Astrocyte (in vitro differentiated cells and primary cell): ENCODE measurements around the gene ATPAF2. TPM values are rescaled to one million over a fixed set of nuclear protein-coding genes. Genes with fewer than 3 reads are reported as not detected.

Experiments
- DNase-seq: peaks from one replicate; pipeline ENCODE4 v3.0.0-alpha.2; 2010; ENCODE audit warnings: low read depth
- FAIRE-seq: peaks from 2 replicates; lab custom pipeline; 2011; peaks lifted over from hg19 to GRCh38; lab: Jason Lieb, UNC
- H2AFZ ChIP-seq: 2 replicates; pipeline ENCODE4 v1.6.0; 2012; ENCODE audit warnings: low read depth, low read length, inconsistent platforms
- H3K27ac ChIP-seq: 2 replicates; pipeline ENCODE4 v1.5.1; 2011; ENCODE audit warnings: low read depth, low read length, inconsistent platforms
- H3K27me3 ChIP-seq: 2 replicates; pipeline ENCODE4 v1.6.0; 2011; ENCODE audit warnings: low read length, inconsistent platforms; ENCODE audit not compliant: insufficient read depth
- H3K36me3 ChIP-seq: 2 replicates; pipeline ENCODE4 v1.5.1; 2011; ENCODE audit warnings: low read length, inconsistent platforms; ENCODE audit not compliant: insufficient read depth
- H3K4me1 ChIP-seq: 2 replicates; pipeline ENCODE4 v1.5.1; 2011; ENCODE audit warnings: low read length, inconsistent platforms; ENCODE audit not compliant: insufficient read depth
- H3K4me2 ChIP-seq: 2 replicates; pipeline ENCODE4 v1.6.0; 2012; ENCODE audit warnings: low read length, inconsistent platforms
- H3K4me3 ChIP-seq: 2 replicates; pipeline ENCODE4 v1.5.1; 2011; ENCODE audit warnings: low read depth, mild to moderate bottlenecking, low read length, inconsistent platforms; ENCODE audit not compliant: insufficient read depth
- H3K79me2 ChIP-seq: 2 replicates; pipeline ENCODE4 v1.6.0; 2012; ENCODE audit warnings: mild to moderate bottlenecking, low read length, inconsistent platforms; ENCODE audit not compliant: insufficient read depth
- H3K9ac ChIP-seq: 2 replicates; pipeline ENCODE4 v1.6.0; 2012; ENCODE audit warnings: mild to moderate bottlenecking, low read length, inconsistent platforms
- H3K9me3 ChIP-seq: 2 replicates; pipeline ENCODE4 v1.5.1; 2012; ENCODE audit warnings: low read depth, mild to moderate bottlenecking, low read length, inconsistent platforms; ENCODE audit not compliant: insufficient read depth
- H4K20me1 ChIP-seq: 2 replicates; pipeline ENCODE4 v1.6.0; 2012; ENCODE audit warnings: low read length, inconsistent platforms; ENCODE audit not compliant: insufficient read depth
- H3K27ac Mint-ChIP-seq: one replicate; pipeline ENCODE4 v1.8.0; 2021; ENCODE audit warnings: mild to moderate bottlenecking, mixed read lengths; ENCODE audit not compliant: unreplicated experiment
- H3K27me3 Mint-ChIP-seq: one replicate; pipeline ENCODE4 v1.8.0; 2021; ENCODE audit warnings: low read depth, mixed read lengths; ENCODE audit not compliant: unreplicated experiment
- H3K36me3 Mint-ChIP-seq: one replicate; pipeline ENCODE4 v1.8.0; 2021; ENCODE audit warnings: low read depth, mixed read lengths; ENCODE audit not compliant: unreplicated experiment
- H3K4me1 Mint-ChIP-seq: one replicate; pipeline ENCODE4 v1.8.0; 2021; ENCODE audit warnings: low read depth, mixed read lengths; ENCODE audit not compliant: unreplicated experiment
- H3K4me3 Mint-ChIP-seq: one replicate; pipeline ENCODE4 v1.8.0; 2021; ENCODE audit warnings: mild to moderate bottlenecking, moderate library complexity, mixed read lengths; ENCODE audit not compliant: unreplicated experiment
- H3K9me3 Mint-ChIP-seq: one replicate; pipeline ENCODE4 v1.8.0; 2021; ENCODE audit warnings: mild to moderate bottlenecking, mixed read lengths; ENCODE audit not compliant: unreplicated experiment
- EZH2 ChIP-seq: IDR thresholded peaks from 2 replicates; pipeline ENCODE4 v1.6.1; 2012; ENCODE audit warnings: mild to moderate bottlenecking, low read length, inconsistent platforms; ENCODE audit not compliant: insufficient read depth
- total RNA-seq: library from RNA; stranded (reverse); gene quantifications from 2 replicates; pipeline ENCODE4 v1.2.1, GENCODE V29; 2021
- TF ChIP-seq, protein P1 (sequence below): IDR thresholded peaks from 2 replicates; pipeline ENCODE4 v1.5.1; 2011; ENCODE audit warnings: low read depth, mild to moderate bottlenecking, inconsistent platforms, low read length, moderate library complexity; ENCODE audit not compliant: insufficient read depth

ATPAF2 gene
- total RNA-seq, 1 donor from 2014 or later = 24.8 TPM

DNA sequence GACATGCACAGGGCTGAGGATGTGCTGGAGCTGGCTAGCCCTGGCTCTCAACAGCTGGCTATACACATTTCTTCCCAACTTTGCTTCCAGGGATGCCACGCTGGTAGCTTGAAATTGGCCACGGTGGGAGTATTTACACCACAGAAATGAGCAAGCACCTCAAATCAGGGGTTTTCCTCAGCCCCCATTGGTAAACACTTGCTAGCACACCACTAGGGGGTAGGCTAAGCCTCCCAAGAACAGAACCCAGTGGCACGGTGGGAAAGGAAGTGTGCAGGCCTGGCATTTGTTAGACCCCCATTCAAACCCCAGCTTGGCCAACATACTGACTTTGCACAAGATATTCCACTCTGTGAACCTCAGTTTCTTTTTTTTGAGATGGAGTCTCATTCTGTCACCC lies 53.4 kb downstream of the ATPAF2 start:
- TF ChIP-seq, protein P1, sequence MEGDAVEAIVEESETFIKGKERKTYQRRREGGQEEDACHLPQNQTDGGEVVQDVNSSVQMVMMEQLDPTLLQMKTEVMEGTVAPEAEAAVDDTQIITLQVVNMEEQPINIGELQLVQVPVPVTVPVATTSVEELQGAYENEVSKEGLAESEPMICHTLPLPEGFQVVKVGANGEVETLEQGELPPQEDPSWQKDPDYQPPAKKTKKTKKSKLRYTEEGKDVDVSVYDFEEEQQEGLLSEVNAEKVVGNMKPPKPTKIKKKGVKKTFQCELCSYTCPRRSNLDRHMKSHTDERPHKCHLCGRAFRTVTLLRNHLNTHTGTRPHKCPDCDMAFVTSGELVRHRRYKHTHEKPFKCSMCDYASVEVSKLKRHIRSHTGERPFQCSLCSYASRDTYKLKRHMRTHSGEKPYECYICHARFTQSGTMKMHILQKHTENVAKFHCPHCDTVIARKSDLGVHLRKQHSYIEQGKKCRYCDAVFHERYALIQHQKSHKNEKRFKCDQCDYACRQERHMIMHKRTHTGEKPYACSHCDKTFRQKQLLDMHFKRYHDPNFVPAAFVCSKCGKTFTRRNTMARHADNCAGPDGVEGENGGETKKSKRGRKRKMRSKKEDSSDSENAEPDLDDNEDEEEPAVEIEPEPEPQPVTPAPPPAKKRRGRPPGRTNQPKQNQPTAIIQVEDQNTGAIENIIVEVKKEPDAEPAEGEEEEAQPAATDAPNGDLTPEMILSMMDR = peak; percentile 23
- no peak for TF ChIP-seq EZH2
- Mint-ChIP-seq H3K4me1 (peaks cover 5% of the 10 kb centered on the region), H3K36me3 (no peaks in the 10 kb centered on the region), H3K27ac (no peak overlapping the region), H3K27me3 (no peaks in the 10 kb centered on the region), H3K4me3 (no peak overlapping the region), H3K9me3 (no peaks in the 10 kb centered on the region)
- Histone ChIP-seq H2AFZ (no peak overlapping the region), H3K27me3 (no peaks in the 10 kb centered on the region), H3K9me3 (no peaks in the 10 kb centered on the region), H3K79me2 (no peaks in the 10 kb centered on the region), H3K4me1 (peaks cover 9% of the 10 kb centered on the region), H3K36me3 (no peaks in the 10 kb centered on the region), H3K27ac (no peak overlapping the region), H4K20me1 (no peaks in the 10 kb centered on the region), H3K4me3 (no peak overlapping the region), H3K4me2 (no peak overlapping the region), H3K9ac (no peak overlapping the region)
- no peak for DNase-seq
- no peak for FAIRE-seq

DNA sequence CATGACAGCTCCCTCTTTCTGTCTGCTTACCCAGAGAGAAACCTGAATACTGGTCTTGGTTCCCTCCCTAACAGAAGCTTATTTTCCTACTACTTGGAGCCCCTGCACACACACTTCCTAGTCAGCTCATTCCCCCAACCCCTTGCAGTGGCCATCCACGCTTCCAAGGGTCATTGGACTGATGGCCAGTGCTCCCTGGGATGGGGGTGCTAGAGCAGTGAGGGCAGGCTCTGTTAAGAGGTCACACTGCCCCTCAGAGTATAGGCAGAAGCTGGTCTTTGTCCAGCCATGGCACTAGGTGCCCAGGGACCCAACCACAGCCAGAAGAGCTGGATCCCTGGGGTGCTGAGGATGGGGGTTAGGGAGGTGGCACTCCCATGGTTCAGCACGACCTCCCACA lies 53.8 kb downstream of the ATPAF2 start:
- no peaks in the 10 kb centered on the region for H3K27me3 ChIP-seq
- H4K20me1 ChIP-seq = no peaks in the 10 kb centered on the region
- H3K27ac ChIP-seq = no peak overlapping the region
- H3K4me1 Mint-ChIP-seq = peaks cover 2% of the 10 kb centered on the region
- H3K4me2 ChIP-seq = no peak overlapping the region
- no peak overlapping the region for H3K4me3 Mint-ChIP-seq
- no peak overlapping the region for H3K9ac ChIP-seq
- H3K36me3 Mint-ChIP-seq = no peaks in the 10 kb centered on the region
- H3K36me3 ChIP-seq = no peaks in the 10 kb centered on the region
- no peak overlapping the region for H3K4me3 ChIP-seq
- TF ChIP-seq EZH2 = no peak
- TF ChIP-seq, protein P1 = no peak
- no peaks in the 10 kb centered on the region for H3K9me3 ChIP-seq
- H3K27ac Mint-ChIP-seq = no peak overlapping the region
- H3K4me1 ChIP-seq = peaks cover 5% of the 10 kb centered on the region
- no peak overlapping the region for H2AFZ ChIP-seq
- H3K79me2 ChIP-seq = no peaks in the 10 kb centered on the region
- no peaks in the 10 kb centered on the region for H3K27me3 Mint-ChIP-seq
- no peak for FAIRE-seq
- H3K9me3 Mint-ChIP-seq = no peaks in the 10 kb centered on the region
- DNase-seq = no peak

DNA sequence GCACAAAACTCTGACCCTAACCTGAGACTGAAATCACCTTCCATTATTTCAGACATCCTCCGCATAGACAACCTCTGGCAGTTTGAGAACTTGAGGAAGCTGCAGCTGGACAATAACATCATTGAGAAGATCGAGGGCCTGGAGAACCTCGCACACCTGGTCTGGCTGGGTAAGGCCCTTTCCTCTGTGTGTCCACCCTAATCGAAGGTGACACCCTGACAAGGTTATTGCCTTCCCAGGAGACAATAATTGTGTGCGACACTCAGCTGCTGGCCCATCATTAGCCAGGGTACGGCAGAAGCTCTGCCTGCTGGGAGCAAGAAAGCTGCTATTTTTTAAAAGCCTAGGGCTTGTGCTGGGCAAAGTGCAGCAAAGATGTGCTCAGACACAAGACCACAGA lies 55.2 kb downstream of the ATPAF2 start:
- Histone ChIP-seq H3K36me3 (no peaks in the 10 kb centered on the region), H3K9me3 (no peaks in the 10 kb centered on the region), H3K9ac (no peak overlapping the region), H2AFZ (no peak overlapping the region), H3K4me1 (no peaks in the 10 kb centered on the region), H3K79me2 (no peaks in the 10 kb centered on the region), H3K4me2 (no peak overlapping the region), H3K27ac (no peak overlapping the region), H3K27me3 (no peaks in the 10 kb centered on the region), H4K20me1 (no peaks in the 10 kb centered on the region), H3K4me3 (no peak overlapping the region)
- Mint-ChIP-seq H3K4me1 (no peaks in the 10 kb centered on the region), H3K36me3 (no peaks in the 10 kb centered on the region), H3K9me3 (no peaks in the 10 kb centered on the region), H3K27me3 (no peaks in the 10 kb centered on the region), H3K4me3 (no peak overlapping the region), H3K27ac (peak overlapping the region; percentile 5)
- DNase-seq (no peak), FAIRE-seq (no peak)
- TF ChIP-seq, protein P1 = no peak
- no peak for TF ChIP-seq EZH2
